Smooth muscle cell (in vitro differentiated cells): ENCODE measurements around the gene CXCL16. TPM values are rescaled to one million over a fixed set of nuclear protein-coding genes. Genes with fewer than 3 reads are reported as not detected.

ENCODE experiments used
- DNase-seq: peaks from one replicate; lab custom pipeline; 2025; ENCODE audit not compliant: unreplicated experiment; lab: John Stamatoyannopoulos, UW
- H2AFZ ChIP-seq: fragments of 200-600 bp; sonication (generic); 2 replicates; pipeline ENCODE4 v1.6.0; 2016; ENCODE audit warnings: antibody characterized with exemption, low read depth, mild to moderate bottlenecking
- H3F3A ChIP-seq: fragments of 200-600 bp; sonication (generic); 2 replicates; pipeline ENCODE4 v1.6.0; 2017; ENCODE audit warnings: antibody characterized with exemption, low read depth
- H3K27ac ChIP-seq: fragments of 200-600 bp; sonication (generic); 2 replicates; pipeline ENCODE4 v1.5.1; 2016; ENCODE audit warnings: low read depth, mild to moderate bottlenecking
- H3K27me3 ChIP-seq: fragments of 200-600 bp; sonication (generic); 2 replicates; pipeline ENCODE4 v1.6.1; 2016; ENCODE audit warnings: low read depth, mild to moderate bottlenecking
- H3K36me3 ChIP-seq: fragments of 200-600 bp; sonication (generic); 2 replicates; pipeline ENCODE4 v1.5.1; 2016; ENCODE audit warnings: low read depth
- H3K4me1 ChIP-seq: fragments of 200-600 bp; sonication (generic); 2 replicates; pipeline ENCODE4 v1.5.1; 2016; ENCODE audit warnings: low read depth
- H3K4me2 ChIP-seq: fragments of 200-600 bp; sonication (generic); 2 replicates; pipeline ENCODE4 v1.6.0; 2016; ENCODE audit warnings: mild to moderate bottlenecking
- H3K4me3 ChIP-seq: fragments of 200-600 bp; sonication (generic); 2 replicates; pipeline ENCODE4 v1.5.1; 2016; ENCODE audit warnings: mild to moderate bottlenecking
- H3K79me2 ChIP-seq: fragments of 200-600 bp; sonication (generic); 2 replicates; pipeline ENCODE4 v1.6.0; 2016; ENCODE audit warnings: low read depth, mild to moderate bottlenecking
- H3K9ac ChIP-seq: fragments of 200-600 bp; sonication (generic); 2 replicates; pipeline ENCODE4 v1.6.0; 2016; ENCODE audit warnings: low read depth
- H3K9me3 ChIP-seq: fragments of 200-600 bp; sonication (generic); replicated peaks from 2 replicates; pipeline ENCODE4 v1.5.1; 2016; ENCODE audit warnings: low read depth
- H4K20me1 ChIP-seq: fragments of 200-600 bp; sonication (generic); 2 replicates; pipeline ENCODE4 v1.6.0; 2016; ENCODE audit warnings: low read depth
- CTCF ChIP-seq: fragments of 200-600 bp; sonication (generic); IDR thresholded peaks from 2 replicates; pipeline ENCODE4 v1.5.1; 2017; ENCODE audit warnings: borderline replicate concordance, mild to moderate bottlenecking, antibody characterized with exemption; ENCODE audit not compliant: insufficient read depth, poor library complexity, severe bottlenecking
- WGBS: methylation state at CpG from one replicate; pipeline ENCODE4 v1.1.7; 2016; ENCODE audit warnings: low lambda C conversion rate; 5-methylcytosine and 5-hydroxymethylcytosine counted together
- polyA plus RNA-seq: library from polyadenylated mRNA; unstranded; fragments of >200 nt; fragmentation: Nextera tagmentation; extraction: Ambion mirVana; gene quantifications from 2 replicates; pipeline ENCODE4 v1.2.1, GENCODE V29; 2016
- total RNA-seq: library from RNA; depleted of rRNA; stranded (reverse); fragments of >200 nt; gene quantifications from 2 replicates; pipeline ENCODE4 v1.2.3, GENCODE V29; 2014

CXCL16 gene
- total and polyA plus RNA-seq, 2 experiments from 2014 or later, result 2.3 to 3.2 TPM

- peaks cover 26% of the 10 kb centered on the region for H3K27me3 ChIP-seq
- H3K27ac ChIP-seq, result no peak overlapping the region
- no peaks in the 10 kb centered on the region for H3K36me3 ChIP-seq
- no peak for DNase-seq
- H2AFZ ChIP-seq, result no peak overlapping the region
- H3K9me3 ChIP-seq, result no peaks in the 10 kb centered on the region
- WGBS, result 93% methylated on average over 10 of the region's 10 CpGs
- H3K9ac ChIP-seq, result no peak overlapping the region
- no peak overlapping the region for H3K4me2 ChIP-seq
- TF ChIP-seq CTCF, result no peak
- no peak overlapping the region for H3K4me3 ChIP-seq
- H3K79me2 ChIP-seq, result no peaks in the 10 kb centered on the region
- H3K4me1 ChIP-seq, result no peaks in the 10 kb centered on the region
- H4K20me1 ChIP-seq, result no peaks in the 10 kb centered on the region
- no peaks in the 10 kb centered on the region for H3F3A ChIP-seq
These were observed 20.1 kb upstream of the CXCL16 start for GRCh38 chr17:4759776-4760236.

- Histone ChIP-seq H3F3A (no peaks in the 10 kb centered on the region), H3K9ac (no peak overlapping the region), H3K4me3 (no peak overlapping the region), H3K27ac (no peak overlapping the region), H3K27me3 (peaks cover 49% of the 10 kb centered on the region), H2AFZ (no peak overlapping the region), H4K20me1 (no peaks in the 10 kb centered on the region), H3K4me1 (no peaks in the 10 kb centered on the region), H3K79me2 (no peaks in the 10 kb centered on the region), H3K36me3 (no peaks in the 10 kb centered on the region), H3K4me2 (no peak overlapping the region), H3K9me3 (no peaks in the 10 kb centered on the region)
- TF ChIP-seq CTCF, result no peak
- WGBS, result 97% methylated on average over 1 of the region's 1 CpG
- no peak for DNase-seq
These were observed 13.7 kb upstream of the CXCL16 start for GRCh38 chr17:4753392-4753791.

GRCh38 chr17:4751932-4752331 lies 12.2 kb upstream of the CXCL16 start:
- peaks cover 43% of the 10 kb centered on the region for H3K27me3 ChIP-seq
- no peaks in the 10 kb centered on the region for H3F3A ChIP-seq
- DNase-seq, result no peak

More at GRCh38 chr17:4751932-4752331, 12.2 kb upstream of the CXCL16 start:
- H3K4me3 ChIP-seq, result no peak overlapping the region
- H3K9ac ChIP-seq, result no peak overlapping the region
- H3K9me3 ChIP-seq, result no peaks in the 10 kb centered on the region
- no peaks in the 10 kb centered on the region for H3K36me3 ChIP-seq
- no peak overlapping the region for H2AFZ ChIP-seq
- H3K79me2 ChIP-seq, result no peaks in the 10 kb centered on the region
- H3K4me1 ChIP-seq, result no peaks in the 10 kb centered on the region
- no peak for TF ChIP-seq CTCF
- no peak overlapping the region for H3K4me2 ChIP-seq
- WGBS, result 85% methylated on average over 5 of the region's 5 CpGs
- H3K27ac ChIP-seq, result no peak overlapping the region
- H4K20me1 ChIP-seq, result no peaks in the 10 kb centered on the region
